Lung (tissue), 12 donors: ENCODE data around the gene STARD13. TPM values are rescaled to one million over a fixed set of nuclear protein-coding genes. Genes with fewer than 3 reads are reported as not detected.
A peak's percentile ranks its signal among the peaks of the same experiment; 100 is the strongest.

ENCODE experiments used
- ATAC-seq: fragments of 200-7000 bp; cut with Tn5 transposase; one replicate; pipeline ENCODE4 v1.9.1; 2020; ENCODE audit warnings: moderate number of reproducible peaks; ENCODE audit not compliant: insufficient read depth, low FRiP score
- DNase-seq, 3 donors: peaks; one replicate each; pipeline ENCODE4 v3.0.0-alpha.2; 2013 to 2017
- H3K27ac ChIP-seq, 2 donors: one replicate each; pipeline ENCODE4 v1.5.1; 2013; ENCODE audit warnings: mild to moderate bottlenecking in 2 of 2, moderate library complexity in 2 of 2, control low read depth in 1 of 2, inconsistent platforms in 1 of 2, low read depth in 1 of 2, low read length in 1 of 2
- H3K27me3 ChIP-seq, 3 donors: one replicate each; pipeline ENCODE4 v1.5.1; 2013; ENCODE audit warnings: low read length in 2 of 3; ENCODE audit not compliant: control insufficient read depth in 3 of 3, insufficient read depth in 3 of 3
- H3K36me3 ChIP-seq, 4 donors: one replicate each; pipeline ENCODE4 v1.5.1; 2013; ENCODE audit warnings: low read length in 4 of 4, mild to moderate bottlenecking in 1 of 4, moderate library complexity in 1 of 4; ENCODE audit not compliant: control insufficient read depth in 4 of 4, insufficient read depth in 4 of 4
- H3K4me1 ChIP-seq, 5 donors: one replicate each; pipeline ENCODE4 v1.5.1; 2013; ENCODE audit warnings: low read length in 5 of 5, mild to moderate bottlenecking in 2 of 5, moderate library complexity in 1 of 5; ENCODE audit not compliant: control insufficient read depth in 5 of 5, insufficient read depth in 5 of 5
- H3K4me3 ChIP-seq: one replicate; pipeline ENCODE4 v1.5.1; 2013; ENCODE audit warnings: mild to moderate bottlenecking, control low read depth, moderate library complexity
- H3K9ac ChIP-seq, 2 donors: one replicate each; pipeline ENCODE4 v1.5.1; 2013; ENCODE audit warnings: low read length in 2 of 2, control low read depth in 1 of 2; ENCODE audit not compliant: insufficient read depth in 1 of 2
- H3K9me3 ChIP-seq, 4 donors: one replicate each; pipeline ENCODE4 v1.5.1; 2013; ENCODE audit warnings: low read length in 3 of 4, mild to moderate bottlenecking in 1 of 4, moderate library complexity in 1 of 4; ENCODE audit not compliant: control insufficient read depth in 4 of 4, insufficient read depth in 3 of 4
- CTCF ChIP-seq: IDR thresholded peaks from 2 replicates; pipeline ENCODE4 v1.5.1; 2012; ENCODE audit warnings: mild to moderate bottlenecking; ENCODE audit errors: control extremely low read depth, extremely low read depth
- WGBS, 2 donors: extraction: QIAGEN DNeasy Blood & Tissue Kit; methylation state at CpG; one replicate each; pipeline ENCODE4 v1.1.7; 2013; 5-methylcytosine and 5-hydroxymethylcytosine counted together
- polyA plus RNA-seq, 2 donors: library from polyadenylated mRNA; stranded (reverse); fragments of 200-250 nt; gene quantifications; one replicate each; pipeline ENCODE4 v1.2.1, GENCODE V29; 2013
- total RNA-seq, 2 donors: library from RNA; depleted of rRNA in 1 of 2; stranded (reverse); fragments of >200 nt in 1 of 2; gene quantifications; one replicate each; pipeline ENCODE4 v1.2.1, GENCODE V29; 2014 to 2021
- donor health status: control.
- donor health status: control.
- donor health status: Bipolar disorder and iron deficiency.
- donor health status: healthy.
- donor health status: DM: yes; HTN: yes; CAD: no.

STARD13 gene
- total and polyA plus RNA-seq, 4 donors, result 7.9 to 91.6 (median 29.7) TPM

GRCh38 chr13:33206945-33207614 lies 78.5 kb downstream of the STARD13 start:
- no peak overlapping the region for H3K4me3 ChIP-seq
- no peaks in the 10 kb centered on the region for H3K27me3 ChIP-seq
- H3K9me3 ChIP-seq, result no peaks in the 10 kb centered on the region
- no peak for DNase-seq
- no peak for TF ChIP-seq CTCF
- H3K9ac ChIP-seq, result peak overlapping the region in 1 of 2 donors; percentile 52
- peak overlapping the region; percentile 56 to 67 for H3K27ac ChIP-seq
- 35 to 46% methylated on average over 5 of the region's 5 CpGs for WGBS, 2 donors
- peaks cover 12 to 44% (median 39%) of the 10 kb centered on the region in 5 donors for H3K4me1 ChIP-seq
- H3K36me3 ChIP-seq, result no peaks in the 10 kb centered on the region
- ATAC-seq, result peak; percentile 15

GRCh38 chr13:33206425-33206824 lies 79.1 kb downstream of the STARD13 start:
- no peak for TF ChIP-seq CTCF
- Histone ChIP-seq H3K27me3 (no peaks in the 10 kb centered on the region), H3K4me3 (no peak overlapping the region), H3K36me3 (no peaks in the 10 kb centered on the region), H3K4me1 (peaks cover 12 to 44% (median 39%) of the 10 kb centered on the region in 5 donors), H3K9ac (peak overlapping the region in 1 of 2 donors; percentile 72), H3K27ac (peak overlapping the region; percentile 26 to 58), H3K9me3 (no peaks in the 10 kb centered on the region)
- 64 to 74% methylated on average over 3 of the region's 3 CpGs for WGBS, 2 donors
- no peak for DNase-seq
- ATAC-seq, result no peak

- H3K9ac ChIP-seq, result peak overlapping the region in 1 of 2 donors; percentile 72
- H3K27me3 ChIP-seq, result no peaks in the 10 kb centered on the region
- no peak for TF ChIP-seq CTCF
These were observed 79.7 kb downstream of the STARD13 start for GRCh38 chr13:33205804-33206221.

More at GRCh38 chr13:33205804-33206221, 79.7 kb downstream of the STARD13 start:
- Histone ChIP-seq H3K36me3 (no peaks in the 10 kb centered on the region), H3K27ac (peak overlapping the region; percentile 37 to 74), H3K4me3 (no peak overlapping the region), H3K4me1 (peaks cover 12 to 44% (median 39%) of the 10 kb centered on the region in 5 donors), H3K9me3 (no peaks in the 10 kb centered on the region)
- no peak for ATAC-seq
- WGBS, 2 donors, result 10 to 26% methylated on average over 6 of the region's 6 CpGs
- DNase-seq, result peak; percentile 43 to 71 (median 69)
